GM21367 (cell line): ENCODE measurements around the gene DPCD.
"Not testable (repeated sequence)": the region's sequence is repeated elsewhere in the genome, so short reads cannot be mapped to it uniquely, and the experiment has no call there.

ENCODE experiments used
- ATAC-seq: cut with Tn5 transposase; IDR thresholded peaks from one replicate; pipeline ENCODE4 v1.9.1; 2021; ENCODE audit not compliant: unreplicated experiment

Gene DPCD

DNA sequence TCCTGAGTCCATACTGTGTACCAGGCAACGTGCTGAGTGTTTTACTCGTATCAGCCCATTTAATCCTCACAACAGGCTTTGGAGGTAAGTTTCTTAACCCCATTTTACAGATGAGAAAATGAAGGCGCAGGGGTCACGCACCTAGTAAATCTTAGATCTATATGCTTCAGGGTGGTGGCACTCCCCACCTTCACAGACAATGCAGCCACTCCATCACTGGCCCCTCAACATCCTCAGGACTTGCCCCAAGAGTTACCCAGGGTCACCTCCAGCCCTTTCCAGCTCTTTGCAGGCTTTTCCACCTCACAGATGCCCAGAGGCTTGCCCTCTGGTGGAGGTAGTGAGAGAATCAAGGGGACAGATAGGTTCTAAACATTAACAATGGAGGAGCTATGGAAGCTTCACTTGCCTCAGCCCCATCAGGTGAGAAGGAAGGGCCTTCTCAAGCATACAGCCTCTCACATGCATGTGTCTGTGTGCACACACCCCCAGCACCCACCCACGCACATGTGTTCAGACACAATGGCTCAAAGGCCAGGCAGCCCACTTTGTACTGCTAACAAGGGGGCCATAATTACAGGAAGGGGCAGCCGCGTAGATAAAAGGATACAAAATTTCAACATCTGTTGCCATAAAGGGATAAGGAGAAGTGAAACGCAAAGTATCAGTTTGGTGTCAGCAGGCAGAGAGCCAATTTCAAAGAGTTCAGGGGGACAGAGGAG, 29.1 kb downstream of the DPCD start:
- no peak for ATAC-seq

DNA sequence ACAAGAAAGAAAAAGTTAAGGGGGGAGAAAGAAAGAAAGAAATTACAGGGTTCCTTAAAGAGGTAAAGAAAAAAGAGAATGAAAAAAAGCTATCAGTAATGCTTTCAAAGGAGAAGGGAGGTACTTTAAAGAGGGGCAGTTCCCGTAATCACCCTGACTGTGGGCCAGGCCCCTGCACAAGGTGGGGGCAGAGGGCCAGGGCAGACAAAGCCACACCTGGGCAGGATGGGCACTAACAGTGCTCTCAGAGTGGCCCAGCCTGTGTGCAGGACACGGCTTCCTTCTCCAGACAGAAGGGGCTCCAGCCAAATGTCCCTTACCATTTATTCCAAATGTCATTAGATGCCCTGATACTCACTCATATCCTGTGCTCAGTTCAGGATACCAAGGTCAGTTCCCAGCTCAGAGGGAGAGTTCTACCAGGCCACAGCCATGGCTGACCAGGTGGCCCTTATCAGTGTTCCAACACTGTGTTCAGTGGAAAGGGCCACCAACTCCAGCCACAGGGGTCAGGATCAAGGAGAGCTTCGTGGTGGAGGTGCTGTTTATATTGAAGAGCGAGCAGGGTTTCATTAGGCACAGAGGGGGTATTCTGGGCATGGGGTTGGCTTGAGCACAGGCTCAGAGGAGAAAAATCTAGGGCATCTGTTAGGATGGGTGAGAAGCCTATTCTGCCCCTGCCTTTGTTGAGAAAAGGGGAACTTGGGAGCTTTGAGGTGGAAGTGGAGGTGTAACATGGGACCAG, 29.9 kb downstream of the DPCD start:
- no peak for ATAC-seq

DNA sequence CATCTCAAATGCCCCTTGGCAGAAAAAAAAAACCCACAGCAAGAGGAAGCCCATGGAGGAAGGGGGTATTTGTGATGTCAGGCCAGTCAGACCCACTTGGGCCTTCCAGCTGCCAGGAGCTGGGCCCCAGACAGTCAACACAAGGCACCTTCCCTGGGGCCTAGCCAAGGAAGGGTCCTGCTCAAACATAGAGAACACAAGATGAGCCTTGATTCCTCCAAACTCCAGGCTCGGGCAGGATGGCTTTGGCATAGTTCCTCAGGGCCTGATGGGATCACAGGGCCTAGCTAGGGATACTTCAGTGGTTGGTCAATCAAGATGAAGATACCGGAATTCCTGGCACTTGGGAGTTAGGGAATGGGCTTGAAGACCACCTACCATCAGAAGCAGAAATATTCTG, 30.8 kb downstream of the DPCD start:
- no peak for ATAC-seq

DNA sequence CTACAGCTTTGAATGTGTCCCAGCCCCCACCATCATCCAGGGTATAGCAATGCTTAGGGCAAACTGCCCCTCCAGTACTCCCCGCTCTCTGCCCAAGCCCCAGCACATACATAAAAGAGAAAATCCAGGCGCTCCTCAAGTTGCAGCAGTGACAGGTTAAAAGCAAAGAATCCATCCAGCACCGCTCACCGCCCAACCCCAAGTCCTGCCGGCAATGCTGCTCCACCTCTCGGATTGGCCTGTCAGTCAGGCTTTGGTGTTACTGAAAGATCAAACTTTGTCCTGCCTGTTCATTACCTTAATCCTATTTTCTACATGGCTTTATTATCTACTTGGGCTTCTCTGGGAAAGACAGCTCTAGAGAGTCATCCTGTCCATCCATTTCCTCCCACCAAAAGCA, 31.9 kb downstream of the DPCD start:
- no peak for ATAC-seq

- ATAC-seq: no peak
Observed at GRCh38 chr10:101623528-101623927, 35.4 kb downstream of the DPCD start.

DNA sequence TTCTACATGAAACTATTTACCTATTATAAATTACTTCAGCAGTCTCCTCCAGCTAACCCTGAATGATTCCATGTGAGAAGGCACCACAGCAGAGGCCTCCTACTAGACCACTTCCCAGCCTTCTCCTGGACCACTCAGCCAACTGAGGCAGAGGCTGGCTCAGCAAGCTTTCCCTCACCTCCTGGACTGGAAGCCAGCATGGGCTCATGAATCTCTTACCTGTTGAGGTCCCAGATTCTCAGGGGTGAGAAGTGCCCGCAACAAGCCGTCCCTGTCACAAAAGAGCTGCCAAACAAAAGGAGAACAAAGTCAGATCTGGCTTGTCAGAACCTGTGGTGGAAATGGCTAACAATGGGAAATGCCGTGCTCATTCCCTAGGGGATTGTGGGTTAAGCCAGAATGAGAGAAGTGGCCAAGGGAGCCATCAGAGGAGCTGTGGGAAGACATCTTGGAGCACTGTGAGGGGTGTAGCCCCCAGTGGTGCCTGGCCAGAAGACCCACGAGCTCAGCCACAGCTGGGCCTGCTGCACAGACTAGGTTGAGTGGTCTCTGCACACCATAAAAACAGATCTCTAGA, 36.5 kb downstream of the DPCD start:
- no peak for ATAC-seq

DNA sequence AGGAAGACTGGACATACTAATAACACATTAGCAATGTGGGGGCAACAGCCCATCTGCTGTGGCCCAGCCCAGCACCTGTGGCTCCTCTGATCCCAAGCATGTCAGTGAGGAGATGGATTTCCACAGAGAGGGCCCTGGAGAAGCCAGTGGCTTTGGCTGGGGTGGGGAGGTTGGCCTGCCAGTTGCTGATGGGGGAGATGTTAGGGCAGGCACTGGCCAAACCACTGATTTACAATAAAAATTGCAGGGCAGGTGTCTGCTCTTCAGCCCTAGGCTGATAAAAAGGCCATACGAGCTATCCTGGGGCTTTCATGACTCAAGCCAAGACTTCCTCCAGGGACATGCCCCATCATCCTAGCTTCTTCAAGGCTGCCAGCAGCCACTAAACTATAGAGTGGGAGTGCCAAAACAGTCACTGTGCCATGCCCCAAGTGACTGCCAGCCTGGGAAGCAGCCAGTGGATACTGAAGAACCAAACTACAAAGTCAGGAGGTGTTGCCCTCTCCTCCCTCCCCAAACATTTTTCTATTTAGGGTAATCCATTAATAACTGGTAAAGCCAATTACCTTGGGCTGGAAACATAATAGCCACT, 37.8 kb downstream of the DPCD start:
- ATAC-seq: no peak

DNA sequence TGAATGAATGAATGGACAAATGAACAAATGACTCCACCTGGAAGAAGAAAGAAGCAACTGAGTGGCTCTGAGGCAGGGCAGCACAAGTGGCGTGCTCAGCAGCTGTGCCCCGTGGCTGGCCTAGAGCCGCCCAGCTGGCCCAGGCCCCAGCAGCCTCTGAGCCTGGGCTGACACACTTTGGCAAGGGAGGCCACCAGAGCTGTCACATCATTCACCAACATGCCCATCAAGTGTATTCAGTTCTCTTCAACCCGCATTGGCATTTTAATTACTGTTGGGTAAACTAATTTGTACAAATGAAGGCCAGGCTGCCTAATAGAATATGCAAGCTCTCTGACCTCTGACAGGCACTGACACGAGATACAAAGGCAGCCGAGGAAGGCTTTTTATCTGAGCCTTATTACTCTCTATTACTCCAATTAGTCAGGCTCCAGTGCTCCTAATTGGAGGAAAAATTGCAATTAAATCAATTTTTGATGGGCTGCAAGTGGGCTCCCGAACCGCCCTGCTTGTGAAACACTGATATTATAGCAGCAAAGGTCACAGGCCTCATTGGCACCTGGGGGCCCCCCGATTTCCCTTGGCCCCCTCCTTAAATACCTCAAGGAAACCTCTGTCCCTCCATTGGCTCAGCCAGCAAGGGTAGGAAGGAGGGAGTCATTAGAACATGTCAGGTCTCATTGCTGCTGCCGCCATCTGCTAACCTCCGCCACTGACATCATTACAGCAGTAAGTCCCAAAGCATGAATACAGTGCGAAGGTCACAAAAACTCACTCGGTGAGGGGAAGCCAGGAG, 41.9 kb downstream of the DPCD start:
- no peak for ATAC-seq

DNA sequence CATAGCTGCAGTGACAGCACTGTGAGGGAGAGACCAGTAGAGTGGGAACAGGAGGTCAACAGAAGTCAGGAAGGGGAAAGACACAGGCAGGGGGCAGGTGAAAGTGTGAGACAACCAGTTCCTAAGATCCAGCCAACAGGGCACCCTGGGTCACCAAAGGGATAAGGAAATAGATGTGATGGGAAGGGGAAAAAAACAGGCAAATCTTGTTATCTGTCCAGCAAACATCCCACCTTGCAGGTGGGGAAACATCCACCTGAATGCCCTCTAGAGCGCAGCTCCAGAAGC, 42.5 kb downstream of the DPCD start:
- ATAC-seq: no peak

DNA sequence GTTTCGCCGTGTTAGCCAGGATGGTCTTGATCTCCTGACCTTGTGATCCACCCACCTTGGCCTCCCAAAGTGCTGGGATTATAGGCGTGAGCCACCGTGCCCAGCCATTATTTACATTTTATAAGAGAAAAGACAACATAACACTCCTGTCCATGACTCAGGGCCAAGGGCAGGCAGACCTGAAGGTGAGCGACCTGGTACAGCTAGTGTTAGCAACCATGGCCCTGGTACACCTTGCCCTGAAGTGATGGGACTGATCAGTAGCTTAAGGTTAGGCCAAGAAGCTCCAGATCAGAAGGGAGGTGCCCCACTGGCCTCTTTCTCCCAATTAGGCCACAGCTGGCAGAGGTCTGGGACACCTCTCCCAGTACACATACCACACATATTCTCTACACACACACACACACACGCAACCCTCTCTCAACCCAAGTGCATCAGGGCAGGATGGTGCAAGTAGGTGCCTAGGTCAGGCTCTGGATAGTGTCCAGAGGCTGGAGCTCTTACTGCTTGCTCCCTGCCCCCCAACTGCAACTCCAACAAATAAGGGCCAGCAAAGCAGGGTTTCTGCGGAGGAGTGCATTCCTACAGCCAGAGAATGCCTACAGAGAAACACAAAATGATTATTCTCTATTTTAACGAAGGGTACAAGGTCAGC, 43.8 kb downstream of the DPCD start:
- ATAC-seq: no peak

GRCh38 chr10:101633510-101633909, 45.4 kb downstream of the DPCD start:
- ATAC-seq: not testable (repeated sequence)

- no peak for ATAC-seq
Observed at GRCh38 chr10:101639141-101639900, 51.2 kb downstream of the DPCD start.

GRCh38 chr10:101643546-101643945, 55.4 kb downstream of the DPCD start:
- no peak for ATAC-seq

DNA sequence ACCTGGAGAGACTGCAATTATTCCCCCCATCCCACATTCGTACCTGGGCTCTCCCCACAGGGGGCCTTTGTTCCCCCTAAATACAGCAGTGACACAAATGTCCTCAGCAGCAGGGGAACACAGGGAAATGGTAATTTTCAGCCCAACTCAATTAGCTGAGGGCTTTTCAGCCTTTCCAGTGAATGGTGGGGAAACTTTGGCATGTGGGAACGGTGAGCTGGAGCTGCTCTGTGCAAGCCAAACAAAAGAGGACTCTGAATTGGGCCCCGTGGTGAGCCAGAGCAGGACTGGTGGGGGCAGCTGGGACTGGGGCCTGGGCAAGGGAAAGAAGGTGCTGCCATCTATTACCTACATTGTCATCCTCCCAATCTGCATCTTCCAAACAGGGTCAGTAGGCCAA, 55.9 kb downstream of the DPCD start:
- no peak for ATAC-seq

- ATAC-seq: no peak
Observed at GRCh38 chr10:101645659-101646058, 57.5 kb downstream of the DPCD start.

DNA sequence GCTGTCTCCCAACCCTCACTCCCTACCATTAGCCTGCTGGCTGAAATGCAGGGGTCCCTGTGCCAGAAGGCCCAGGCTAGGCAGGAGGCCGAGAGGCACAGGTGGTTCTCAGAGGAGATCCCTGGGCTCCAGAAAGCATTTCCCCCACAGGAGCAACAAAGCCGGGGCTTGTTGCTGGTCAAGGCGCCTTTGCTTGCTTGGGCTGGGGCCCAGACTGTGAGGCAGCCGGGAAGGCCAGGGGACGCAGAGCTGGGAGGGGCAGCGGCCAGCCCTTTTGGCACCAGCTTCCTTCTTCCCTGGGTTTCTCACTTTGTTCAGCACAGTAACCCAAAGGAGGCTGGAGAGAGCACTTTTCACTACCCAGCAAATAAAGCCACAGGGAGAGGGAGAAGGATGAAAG, 58.2 kb downstream of the DPCD start:
- no peak for ATAC-seq

DNA sequence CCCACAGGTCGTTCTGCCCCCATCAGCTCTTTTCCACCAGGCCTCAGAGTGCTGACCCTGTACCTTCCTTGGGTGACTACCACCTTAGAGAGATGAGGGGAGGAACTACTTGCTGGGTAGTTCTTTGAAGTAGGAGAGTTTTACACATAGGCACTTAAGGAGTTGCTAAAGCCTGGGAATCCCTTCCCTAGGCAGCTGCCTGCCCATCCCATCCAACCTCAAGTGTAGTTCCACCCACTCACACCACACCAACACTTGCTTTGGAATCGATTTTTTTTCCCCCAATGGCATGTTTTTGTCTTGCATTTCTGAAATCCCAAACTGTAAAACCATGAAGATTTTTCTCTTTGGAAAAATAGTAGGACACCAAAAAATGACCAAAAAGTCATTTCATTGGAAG, 59.1 kb downstream of the DPCD start:
- no peak for ATAC-seq

- ATAC-seq: no peak
Observed at GRCh38 chr10:101649525-101650085, 61.5 kb downstream of the DPCD start.

- no peak for ATAC-seq
Observed at GRCh38 chr10:101650863-101651262, 62.7 kb downstream of the DPCD start.

DNA sequence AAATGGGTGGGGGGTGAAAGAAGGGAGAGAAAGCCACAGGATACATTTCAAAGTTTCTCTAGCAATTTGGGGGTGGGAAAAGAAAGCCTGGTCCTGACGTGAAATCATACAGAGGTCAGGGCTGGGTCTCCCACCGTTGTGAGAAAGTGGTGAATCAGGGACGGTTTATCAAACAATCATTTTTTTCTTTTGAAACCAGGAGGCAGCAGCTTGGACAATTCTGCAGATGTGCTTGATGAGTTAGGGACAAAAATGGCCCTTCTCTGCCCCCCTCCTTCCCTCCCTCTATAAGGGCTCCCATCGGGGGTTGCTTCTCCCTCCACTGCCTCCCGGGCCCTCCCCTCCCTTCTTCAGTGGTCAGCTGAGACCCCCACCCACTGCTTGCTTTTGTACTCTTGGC, 63.2 kb downstream of the DPCD start:
- no peak for ATAC-seq
